GM18511 (cell line): ENCODE measurements around the gene DGLUCY.
A peak's percentile ranks its signal among the peaks of the same experiment; 100 is the strongest.
"Not testable (repeated sequence)": the region's sequence is repeated elsewhere in the genome, so short reads cannot be mapped to it uniquely, and the experiment has no call there.

Experiments
- ATAC-seq: cut with Tn5 transposase; IDR thresholded peaks from one replicate; pipeline ENCODE4 v1.9.1; 2021; ENCODE audit warnings: mild to moderate bottlenecking, moderate library complexity; ENCODE audit not compliant: unreplicated experiment

The DGLUCY gene

GRCh38 chr14:91231446-91231845, 117.6 kb downstream of the DGLUCY start:
- no peak for ATAC-seq

DNA sequence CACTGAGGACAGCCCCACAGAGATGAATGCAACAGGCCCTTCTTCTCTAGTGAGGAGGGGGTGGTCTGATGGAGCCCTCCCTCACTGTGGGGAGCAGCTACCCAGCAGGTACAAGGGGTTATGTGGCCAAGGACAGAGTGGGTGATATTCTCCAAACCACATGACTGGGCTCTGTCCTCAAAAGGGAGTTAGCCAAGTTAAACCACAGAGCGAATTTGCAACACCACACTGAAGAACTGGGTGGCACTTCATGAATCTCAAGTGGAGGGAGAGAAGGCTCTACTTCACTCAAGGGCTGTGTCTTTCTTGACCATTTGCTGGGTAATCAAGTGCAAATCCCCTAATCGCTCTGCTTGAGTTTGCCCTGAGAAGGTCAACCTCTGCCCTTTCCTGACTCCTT, 118.2 kb downstream of the DGLUCY start:
- no peak for ATAC-seq

- no peak for ATAC-seq
Measured at GRCh38 chr14:91232603-91233002, 118.7 kb downstream of the DGLUCY start.

DNA sequence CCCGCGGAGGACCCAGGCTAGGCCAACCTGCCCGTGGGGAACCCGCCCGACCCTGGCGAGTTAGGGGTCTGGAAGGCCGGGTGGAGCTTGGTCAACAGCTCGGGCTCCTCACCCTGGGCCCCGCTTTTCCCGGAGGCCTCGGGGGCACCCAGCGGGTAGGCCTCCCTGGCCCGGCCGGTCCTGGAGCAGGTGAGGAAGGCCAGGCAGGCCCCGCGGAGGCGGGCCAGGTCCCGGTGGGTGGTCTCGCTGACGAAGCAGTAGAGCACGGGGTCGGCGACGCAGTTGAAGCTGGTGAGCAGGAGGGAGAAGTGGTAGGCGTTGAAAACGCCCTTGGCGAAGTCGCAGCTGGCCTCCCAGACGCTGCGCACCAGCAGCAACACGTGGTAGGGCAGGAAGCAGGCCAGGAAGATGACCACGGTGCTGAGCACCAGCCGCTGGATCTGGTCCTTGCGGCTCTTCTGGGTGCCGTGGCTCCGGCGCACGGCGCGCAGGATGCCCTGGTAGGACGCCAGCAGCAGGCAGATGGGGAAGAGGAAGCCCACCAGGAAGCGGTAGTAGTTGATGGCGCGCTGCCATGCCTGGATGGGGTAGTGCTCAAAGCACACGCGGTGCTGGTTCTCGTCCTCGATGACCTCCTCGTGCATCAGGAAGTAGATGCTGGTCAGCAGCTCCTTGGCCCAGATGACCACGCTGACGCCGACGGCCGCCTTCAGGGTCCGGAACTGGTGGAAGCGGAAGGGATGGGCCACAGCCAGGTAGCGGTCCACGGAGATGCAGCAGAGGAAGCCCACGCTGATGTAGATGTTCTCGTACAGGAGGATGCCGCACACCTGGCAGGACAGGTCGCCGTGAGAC, 120.3 kb downstream of the DGLUCY start:
- ATAC-seq = no peak

DNA sequence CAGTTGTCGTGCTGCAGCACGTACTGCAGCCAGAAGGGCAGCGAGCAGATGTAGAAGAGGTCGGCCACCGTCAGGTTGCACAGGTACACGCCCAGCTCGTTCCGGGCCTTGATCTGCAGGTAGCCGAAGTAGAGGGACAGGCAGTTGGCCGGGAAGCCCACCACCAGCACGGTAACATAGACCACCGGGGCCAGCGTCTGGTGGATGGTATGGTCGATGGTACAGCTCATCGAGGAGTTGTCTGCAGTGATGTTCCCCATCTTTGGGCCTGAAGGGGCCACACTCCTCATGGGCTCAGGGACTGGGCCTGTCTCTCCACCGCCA, 120.9 kb downstream of the DGLUCY start:
- ATAC-seq = no peak

GRCh38 chr14:91235841-91236240, 122.0 kb downstream of the DGLUCY start:
- ATAC-seq = no peak

DNA sequence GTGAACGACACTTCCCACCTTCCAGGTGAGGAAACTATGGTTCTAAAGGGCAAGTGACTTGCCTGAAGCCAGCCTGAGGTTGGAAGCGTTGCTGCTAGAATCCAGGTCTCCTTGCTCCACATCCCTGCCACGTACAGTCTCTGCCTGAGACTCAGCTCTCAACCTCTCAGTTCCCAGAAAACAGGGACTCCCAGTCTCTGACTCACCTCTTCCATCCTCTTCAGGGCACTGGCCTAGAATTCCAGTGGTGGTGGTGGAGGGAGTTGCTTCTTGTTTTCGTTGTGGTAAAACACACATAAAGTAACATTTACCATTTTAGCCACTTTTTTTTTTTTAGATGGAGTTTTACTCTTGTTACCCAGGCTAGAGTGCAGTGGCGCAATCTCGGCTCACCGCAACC, 123.3 kb downstream of the DGLUCY start:
- ATAC-seq = no peak

GRCh38 chr14:91238085-91238484, 124.2 kb downstream of the DGLUCY start:
- ATAC-seq = no peak

- ATAC-seq = no peak
Measured at GRCh38 chr14:91238661-91239060, 124.8 kb downstream of the DGLUCY start.

- peak; percentile 74 for ATAC-seq
Measured at GRCh38 chr14:91241863-91242262, 128.0 kb downstream of the DGLUCY start.

DNA sequence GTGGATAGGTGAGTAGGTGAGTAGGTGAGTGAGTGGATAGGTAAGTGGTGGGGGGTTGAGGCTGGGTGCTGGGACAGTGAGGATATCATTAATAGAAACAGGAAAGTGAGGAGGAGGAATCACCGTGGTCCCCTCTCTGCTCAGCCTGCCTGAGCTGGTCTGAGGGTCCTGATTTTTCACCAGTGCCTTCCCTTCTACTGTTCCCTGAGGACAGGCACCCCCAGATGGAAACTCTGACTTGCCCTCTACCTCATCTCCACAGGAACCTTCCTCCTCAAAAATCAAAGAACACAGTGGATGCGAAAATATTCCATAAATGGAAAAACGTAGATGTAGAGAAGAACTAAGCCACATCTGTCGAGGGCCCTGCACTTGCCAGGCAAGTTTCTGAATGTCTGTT, 128.8 kb downstream of the DGLUCY start:
- no peak for ATAC-seq

- no peak for ATAC-seq
Measured at GRCh38 chr14:91243074-91243471, 129.2 kb downstream of the DGLUCY start.

DNA sequence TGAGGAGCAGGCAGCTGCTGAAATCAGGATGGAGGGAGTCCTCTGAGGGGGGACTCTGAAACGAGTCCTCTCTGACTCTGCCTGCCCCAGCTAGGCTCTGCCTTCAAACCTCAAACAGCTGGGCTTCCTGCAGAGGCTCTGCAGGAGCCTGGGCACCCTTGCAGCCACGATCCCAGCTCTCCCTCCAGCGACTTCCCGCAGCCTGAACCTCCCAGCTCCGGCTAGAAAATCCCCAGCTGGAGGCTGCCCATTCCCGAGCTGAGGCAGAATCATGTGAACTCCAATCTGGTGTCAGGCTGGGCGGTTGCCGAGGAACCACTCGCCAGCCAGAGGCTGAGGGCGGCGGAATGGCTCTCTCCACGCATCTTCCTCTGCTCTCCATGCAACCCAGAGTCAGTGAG, 130.6 kb downstream of the DGLUCY start, which contains the start of gene GPR68:
TSS of gene GPR68 (minus strand) at position 204 of the 401 bp plus-strand sequence. CDS start 9,654 bp downstream, outside the sequence.
- ATAC-seq = no peak

DNA sequence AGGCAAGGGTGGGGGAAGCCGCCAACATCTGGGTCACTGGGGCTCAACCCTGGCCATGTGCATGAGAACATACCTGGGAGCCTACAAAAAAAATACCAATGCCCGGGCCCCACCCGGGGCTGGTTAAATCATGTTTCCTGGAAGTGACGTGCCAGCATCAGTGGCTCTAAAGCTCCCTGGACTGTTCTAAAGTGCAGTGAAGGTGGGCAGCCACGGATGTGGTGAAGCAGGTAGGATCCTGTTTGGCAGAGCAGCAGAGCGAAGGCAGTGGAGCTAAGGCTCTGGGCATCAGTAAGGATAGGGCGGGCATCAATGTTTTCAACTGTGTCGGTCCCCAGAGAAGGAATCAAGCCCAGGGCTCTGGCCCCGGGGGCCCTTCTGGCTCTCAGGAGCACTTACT, 131.2 kb downstream of the DGLUCY start:
- no peak for ATAC-seq

- not testable (repeated sequence) for ATAC-seq
Measured at GRCh38 chr14:91245616-91246015, 131.7 kb downstream of the DGLUCY start.

- ATAC-seq = no peak
Measured at GRCh38 chr14:91246051-91246852, 132.4 kb downstream of the DGLUCY start.

GRCh38 chr14:91249841-91250616, 136.2 kb downstream of the DGLUCY start:
- ATAC-seq = peak; percentile 93

DNA sequence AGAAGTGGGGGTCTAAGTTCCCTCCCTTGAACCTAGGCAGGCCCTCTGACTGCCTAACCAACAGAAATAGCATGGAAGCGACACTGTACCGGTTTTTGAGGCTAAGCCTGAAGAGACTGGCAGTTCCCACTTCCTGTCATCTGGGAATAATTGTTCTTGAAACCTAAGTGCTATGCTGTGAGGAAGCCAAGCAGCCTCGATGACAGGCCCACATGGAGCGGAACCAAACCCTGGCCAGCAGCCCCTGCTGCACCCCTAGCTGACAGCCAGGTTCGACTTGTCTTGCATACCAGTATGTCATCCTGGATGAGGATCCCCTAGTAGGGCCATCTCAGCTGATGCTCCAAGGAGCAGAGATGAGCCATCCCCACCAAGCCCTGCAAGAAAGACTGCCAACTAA, 137.0 kb downstream of the DGLUCY start:
- no peak for ATAC-seq

- ATAC-seq = no peak
Measured at GRCh38 chr14:91252871-91253794, 139.3 kb downstream of the DGLUCY start.

DNA sequence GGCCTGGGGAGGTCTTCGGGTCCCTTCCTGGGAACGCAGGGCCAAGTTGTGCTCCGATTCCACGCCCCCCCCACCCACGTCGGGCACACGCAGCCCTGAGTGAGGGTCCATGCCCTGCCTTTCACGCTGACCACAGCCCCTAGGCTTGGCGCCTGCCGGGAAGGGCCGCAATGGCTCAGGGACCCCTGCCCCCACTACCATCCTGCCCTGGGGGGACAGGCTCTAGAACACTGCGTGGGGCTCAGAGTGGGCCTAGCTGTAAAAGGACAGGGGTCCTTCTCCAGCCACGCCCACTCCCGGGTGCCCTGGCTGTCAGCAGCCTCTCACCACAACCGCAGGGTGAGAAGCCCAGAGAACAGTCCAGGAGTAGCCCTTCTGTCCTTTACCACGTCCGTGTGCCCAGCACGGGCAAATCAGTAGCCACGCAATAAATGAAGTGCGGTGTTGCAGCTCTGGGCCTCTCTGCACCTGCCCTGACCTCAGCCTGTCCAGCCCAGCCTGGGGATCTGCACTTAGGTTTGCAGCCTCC, 140.0 kb downstream of the DGLUCY start:
- no peak for ATAC-seq
